Ovary (tissue), 9 donors: ENCODE results near the gene CERK. TPM values are rescaled to one million over a fixed set of nuclear protein-coding genes. Genes with fewer than 3 reads are reported as not detected.

Source experiments
- DNase-seq, 5 donors: peaks; one replicate each; pipeline ENCODE4 v3.0.0-alpha.2; 2019 to 2020
- H3K27ac ChIP-seq, 2 donors: fragments of 200-600 bp; one replicate each; pipeline versions ENCODE4 v1.5.1 to v1.8.0; 2019 to 2022
- H3K27me3 ChIP-seq: fragments of 200-600 bp; one replicate; pipeline ENCODE4 v1.8.0; 2022
- H3K36me3 ChIP-seq: fragments of 200-600 bp; sonication (generic); one replicate; pipeline ENCODE4 v1.5.1; 2019
- H3K4me1 ChIP-seq: one replicate; pipeline ENCODE4 v1.8.1; 2013; ENCODE audit warnings: mild to moderate bottlenecking, moderate library complexity; ENCODE audit not compliant: insufficient read depth
- H3K4me3 ChIP-seq: fragments of 200-600 bp; sonication (generic); one replicate; pipeline ENCODE4 v1.5.1; 2017
- H3K9me3 ChIP-seq, 2 donors: fragments of 200-600 bp in 1 of 2; sonication (generic) in 1 of 2; one replicate each; pipeline versions ENCODE4 v1.5.1 to v1.8.1; 2013 to 2019; ENCODE audit warnings: mild to moderate bottlenecking in 1 of 2, moderate library complexity in 1 of 2
- CTCF ChIP-seq, 3 donors: fragments of 450-650 bp in 2 of 3; fragments of 200-600 bp in 1 of 3; IDR thresholded peaks; one replicate each; pipeline versions ENCODE4 v1.5.1 to v1.8.0; 2016 to 2022; ENCODE audit warnings: antibody characterized with exemption in 3 of 3, mild to moderate bottlenecking in 1 of 3
- EP300 ChIP-seq: sonication (generic); formaldehyde crosslinking; IDR thresholded peaks from one replicate; pipeline ENCODE4 v1.6.1; 2017; ENCODE audit warnings: antibody characterized with exemption
- POLR2A ChIP-seq: fragments of 450-650 bp; IDR thresholded peaks from one replicate; pipeline ENCODE4 v1.6.1; 2017; ENCODE audit warnings: antibody characterized with exemption, mild to moderate bottlenecking, moderate library complexity
- WGBS, 3 donors: extraction: QIAGEN DNeasy Blood & Tissue Kit in 1 of 3; methylation state at CpG; one replicate each; pipeline versions ENCODE4 v1.1.5 to v1.1.7; 2013 to 2017; 5-methylcytosine and 5-hydroxymethylcytosine counted together
- intact Hi-C, 4 donors: fragments of 100-400 bp; cut with DNase I; formaldehyde crosslinking; loops; one replicate each; pipeline versions ENCODE4 v1.11.0 to v1.15.1; 2022 to 2023
- polyA plus RNA-seq, 2 donors: library from polyadenylated mRNA; stranded (reverse); fragments of 200-250 nt in 1 of 2; fragments of 350-450 nt in 1 of 2; fragmentation: Illumina TruSeq in 1 of 2; extraction: RNeasy Lipid Tissue Mini Kit (QIAGEN cat#74804) in 1 of 2; gene quantifications; one replicate each; pipeline ENCODE4 v1.2.3, GENCODE V29; 2013 to 2014
- total RNA-seq, 7 donors: library from RNA; depleted of rRNA in 2 of 7; stranded (reverse); fragments of >200 nt in 2 of 7; fragmentation: NEBNext Ultra II Directional in 3 of 7; extraction: Animal tissue kit (Norgen Biotek cat#: 25700) in 3 of 7; gene quantifications; one replicate each; pipeline versions ENCODE4 v1.1.0 to v1.2.4, GENCODE V29; 2016 to 2023
- donor health status: DM: no; HTN: no; CAD: no; lungs with moderate emphysema.
- donor health status: DM: no; HTN: no; CAD: no.
- donor health status: Bipolar disorder and iron deficiency.
- donor health status: DM: yes; HTN: yes; CAD: no.
- donor health status: DM: no; HTN: no; CAD: no.
- donor health status: DM: yes; HTN: yes; CAD: no.

Gene CERK
- total and polyA plus RNA-seq, 9 donors = 27.1 to 71.1 (median 46.8) TPM

GRCh38 chr22:46665751-46666280 lies 72.2 kb downstream of the CERK start:
- WGBS, 3 donors = 92 to 94% (median 94%) methylated on average over 11 to 18 of the region's 18 CpGs
- Histone ChIP-seq H3K9me3 (no peaks in the 10 kb centered on the region), H3K36me3 (no peaks in the 10 kb centered on the region), H3K4me1 (no peaks in the 10 kb centered on the region), H3K27me3 (no peaks in the 10 kb centered on the region), H3K27ac (no peak overlapping the region), H3K4me3 (no peak overlapping the region)
- intact Hi-C loops = loop anchor here in 1 of 4 donors (10.0 kb wide), 1 partner anchor 91 kb away; no protein-coding TSS in a partner anchor
- TF ChIP-seq EP300 (no peak), CTCF (IDR thresholded peaks at IDR 0.05) (no peak), POLR2A (no peak)
- DNase-seq = no peak

- Histone ChIP-seq H3K9me3 (no peaks in the 10 kb centered on the region), H3K4me3 (no peak overlapping the region), H3K27me3 (no peaks in the 10 kb centered on the region), H3K27ac (no peak overlapping the region), H3K4me1 (no peaks in the 10 kb centered on the region), H3K36me3 (no peaks in the 10 kb centered on the region)
- TF ChIP-seq POLR2A (no peak), CTCF (IDR thresholded peaks at IDR 0.05) (no peak), EP300 (no peak)
- intact Hi-C loops = loop anchor here in 1 of 4 donors (10.0 kb wide), 1 partner anchor 90 kb away; no protein-coding TSS in a partner anchor
- WGBS, 3 donors = 95 to 97% (median 97%) methylated on average over 21 of the region's 21 CpGs
- no peak for DNase-seq
Observed at GRCh38 chr22:46665151-46665695, 72.8 kb downstream of the CERK start.

- no peaks in the 10 kb centered on the region for H3K36me3 ChIP-seq
- WGBS, 3 donors = 92 to 96% (median 95%) methylated on average over 13 of the region's 13 CpGs
- H3K9me3 ChIP-seq = no peaks in the 10 kb centered on the region
- intact Hi-C loops = loop anchor here in 1 of 4 donors (10.0 kb wide), 1 partner anchor 90 kb away; no protein-coding TSS in a partner anchor
- H3K27me3 ChIP-seq = no peaks in the 10 kb centered on the region
- no peak for DNase-seq
- H3K27ac ChIP-seq = no peak overlapping the region
- TF ChIP-seq POLR2A (no peak), CTCF (IDR thresholded peaks at IDR 0.05) (no peak), EP300 (no peak)
- no peaks in the 10 kb centered on the region for H3K4me1 ChIP-seq
- H3K4me3 ChIP-seq = no peak overlapping the region
Observed at GRCh38 chr22:46664301-46664855, 73.7 kb downstream of the CERK start.

- 89 to 94% (median 93%) methylated on average over 26 to 28 of the region's 28 CpGs for WGBS, 3 donors
- Histone ChIP-seq H3K4me1 (no peaks in the 10 kb centered on the region), H3K9me3 (no peaks in the 10 kb centered on the region), H3K4me3 (no peak overlapping the region), H3K27ac (no peak overlapping the region), H3K27me3 (no peaks in the 10 kb centered on the region), H3K36me3 (no peaks in the 10 kb centered on the region)
- no peak for DNase-seq
- TF ChIP-seq POLR2A = no peak
- intact Hi-C loops = loop anchor here in 1 of 4 donors (10.0 kb wide), 1 partner anchor 89 kb away; no protein-coding TSS in a partner anchor
Observed at GRCh38 chr22:46663436-46664100, 74.5 kb downstream of the CERK start.
